Stimulated activated CD4-positive, alpha-beta T cell treated with anti-CD3 and anti-CD28 coated beads, Interleukin-2, amount 100 ng/mL, for 24 hours (primary cell): ENCODE measurements around the gene CEACAM16.
"Not testable (repeated sequence)": the region's sequence is repeated elsewhere in the genome, so short reads cannot be mapped to it uniquely, and the experiment has no call there.

Experiments used
- DNase-seq, 2 donors: peaks; one replicate each; pipeline ENCODE4 v3.0.0-alpha.2; 2020

Gene CEACAM16

DNA sequence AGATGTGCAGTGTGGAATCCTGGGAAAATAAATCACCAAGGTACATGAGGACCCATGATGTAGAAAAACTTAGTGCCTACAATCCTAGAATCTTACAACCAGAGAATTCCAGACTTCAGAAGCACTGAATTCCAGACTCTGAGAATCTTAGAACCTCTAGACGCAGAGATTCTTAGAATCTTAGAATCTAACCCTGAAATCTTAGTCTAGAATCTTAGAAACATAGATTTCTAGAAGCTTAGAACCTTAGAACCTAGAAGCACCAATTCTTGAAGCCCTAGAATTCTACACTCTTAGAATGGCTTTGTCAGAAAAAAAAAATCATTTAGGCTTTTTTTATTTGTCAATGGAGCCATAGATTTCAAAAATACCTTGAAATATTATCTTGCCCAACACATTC is 6.0 kb downstream of the CEACAM16 start:
- DNase-seq: no peak

- no peak for DNase-seq
These were observed 6.6 kb downstream of the CEACAM16 start for GRCh38 chr19:44705502-44706010.

GRCh38 chr19:44706506-44707236 is 7.7 kb downstream of the CEACAM16 start:
- DNase-seq: no peak

GRCh38 chr19:44707794-44708193 is 8.8 kb downstream of the CEACAM16 start:
- no peak for DNase-seq

DNA sequence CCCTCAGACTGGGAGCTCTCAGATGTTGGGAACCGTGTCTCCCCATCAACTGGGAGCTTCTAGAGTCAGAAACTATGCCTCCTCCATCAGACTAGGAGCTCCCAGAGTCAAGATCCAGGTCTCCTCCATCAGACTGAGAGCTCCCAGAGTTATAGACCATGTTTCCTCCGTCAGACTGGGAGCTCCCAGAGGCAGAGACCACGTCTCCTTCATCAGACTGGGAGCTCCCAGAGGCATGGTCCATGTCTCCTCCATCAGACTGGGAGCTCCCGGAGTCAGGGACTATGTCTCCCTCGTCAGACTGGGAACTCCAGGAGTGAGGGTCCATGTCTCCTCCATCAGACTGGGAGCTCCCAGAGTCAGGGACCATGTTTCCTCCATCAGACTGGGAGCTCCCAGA is 10.0 kb downstream of the CEACAM16 start:
- DNase-seq: no peak

GRCh38 chr19:44709434-44710266 is 10.7 kb downstream of the CEACAM16 start:
- DNase-seq: not testable (repeated sequence)

- no peak for DNase-seq
These were observed 11.5 kb downstream of the CEACAM16 start for GRCh38 chr19:44710483-44710882.

DNA sequence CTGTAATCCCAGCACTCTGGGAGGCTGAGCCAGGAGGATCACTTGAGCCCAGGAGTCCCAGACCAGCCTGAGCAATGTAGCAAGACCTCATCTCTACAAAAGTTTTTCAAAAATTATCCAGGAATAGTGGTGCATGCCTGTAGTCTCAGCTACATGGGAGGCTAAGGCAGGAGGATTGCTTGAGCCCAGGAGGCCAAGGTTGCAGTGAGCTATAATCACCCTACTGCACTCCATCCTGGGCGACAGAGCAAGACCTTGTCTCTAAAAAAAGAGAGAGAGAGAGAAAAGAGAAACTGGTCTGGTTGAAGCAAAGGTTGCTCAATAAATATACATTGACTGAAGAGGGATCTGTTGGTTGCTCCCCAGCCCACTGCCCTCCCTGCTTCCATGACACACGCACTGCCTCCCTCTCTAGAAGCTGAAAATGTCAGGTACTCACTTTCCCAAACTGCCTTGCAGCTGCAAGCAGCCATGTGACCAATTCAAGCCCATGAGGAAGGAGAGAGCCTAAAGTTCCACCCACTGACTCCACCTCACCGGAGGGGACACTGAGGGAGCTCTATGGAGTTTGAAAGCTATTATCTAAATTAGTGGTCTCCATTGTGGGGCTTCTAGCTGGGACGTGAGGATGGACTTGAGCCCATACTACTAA is 14.0 kb downstream of the CEACAM16 start:
- DNase-seq: no peak

- DNase-seq: no peak
These were observed 15.7 kb downstream of the CEACAM16 start for GRCh38 chr19:44714597-44715169.

DNA sequence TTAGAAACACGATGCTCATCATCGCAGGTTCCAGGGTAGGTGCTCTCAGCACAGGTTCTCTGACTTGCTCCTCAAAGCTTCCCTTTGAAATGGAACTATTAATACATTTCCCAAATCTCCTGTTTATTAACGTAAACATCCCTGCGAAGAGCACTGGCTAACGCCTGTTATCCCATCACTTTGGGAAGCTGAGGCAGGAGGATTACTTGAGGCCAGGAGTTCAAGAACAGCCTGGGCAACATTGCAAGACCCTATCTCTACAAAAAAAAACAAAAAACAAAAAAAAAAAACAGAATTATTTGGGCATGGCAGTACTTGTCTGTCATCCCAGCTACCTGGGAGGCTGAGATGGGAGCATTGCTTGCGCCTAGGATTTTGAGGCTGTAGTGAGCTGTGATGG is 18.7 kb downstream of the CEACAM16 start:
- no peak for DNase-seq

GRCh38 chr19:44718441-44719261 is 19.7 kb downstream of the CEACAM16 start:
- DNase-seq: no peak

DNA sequence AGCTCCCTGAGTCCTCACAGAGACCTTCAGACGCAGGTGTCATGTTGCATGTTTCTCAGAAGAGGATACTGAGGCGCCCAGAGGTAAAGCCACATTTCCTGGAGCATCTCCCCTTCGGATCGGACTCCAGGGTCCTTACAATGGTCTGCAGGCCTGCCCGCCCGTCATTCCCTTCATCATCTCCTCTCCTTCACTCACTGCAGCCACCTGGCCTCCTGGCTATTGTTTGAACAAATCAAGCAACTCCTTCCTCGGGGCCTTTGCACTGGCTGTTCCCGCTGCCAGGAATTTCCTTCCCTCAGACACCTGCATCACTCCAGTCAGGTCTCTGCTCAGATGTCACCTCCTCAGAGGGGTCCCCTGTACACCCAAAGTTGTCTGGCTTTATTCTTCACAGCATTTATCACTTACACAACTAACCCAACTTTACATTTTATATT is 20.3 kb downstream of the CEACAM16 start:
- no peak for DNase-seq

- DNase-seq: not testable (repeated sequence)
These were observed 21.4 kb downstream of the CEACAM16 start for GRCh38 chr19:44720396-44720795.

DNA sequence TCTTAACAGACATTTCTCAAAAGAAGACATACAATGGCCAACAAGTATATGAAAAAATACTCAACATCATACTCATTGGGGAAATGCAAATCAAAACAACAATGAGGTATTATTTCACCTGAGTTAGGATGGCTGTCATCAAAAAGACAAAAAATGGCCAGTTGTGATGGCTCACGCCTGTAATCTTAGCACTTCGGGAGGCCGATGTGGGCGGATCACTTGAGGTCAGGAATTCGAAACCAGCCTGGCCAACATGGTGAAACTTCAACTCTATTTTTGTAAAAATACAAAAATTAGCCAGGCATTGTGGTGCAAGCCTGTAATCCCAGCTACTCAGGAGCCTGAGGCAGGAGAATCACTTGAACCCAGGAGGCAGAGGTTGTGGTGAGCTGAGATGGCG is 22.0 kb downstream of the CEACAM16 start:
- DNase-seq: no peak

DNA sequence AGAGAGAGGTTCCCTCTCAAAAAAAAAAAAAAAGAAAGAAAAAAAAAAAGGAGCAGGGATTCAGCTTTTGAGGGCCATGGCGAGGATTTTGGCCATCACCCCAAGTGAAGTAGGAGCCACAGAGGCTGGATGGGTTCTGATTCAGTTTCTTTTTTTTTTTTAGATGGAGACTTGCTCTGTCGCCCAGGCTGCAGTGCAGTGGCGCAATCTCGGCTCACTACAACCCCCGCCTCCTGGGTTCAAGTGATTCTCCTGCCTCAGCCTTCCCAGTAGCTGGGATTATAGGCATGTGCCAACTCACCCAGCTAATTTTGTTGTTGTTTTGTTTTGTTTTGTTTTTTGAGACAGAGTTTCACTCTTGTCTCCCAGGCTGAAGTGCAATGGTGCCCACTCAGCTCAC is 22.4 kb downstream of the CEACAM16 start:
- DNase-seq: not testable (repeated sequence)

DNA sequence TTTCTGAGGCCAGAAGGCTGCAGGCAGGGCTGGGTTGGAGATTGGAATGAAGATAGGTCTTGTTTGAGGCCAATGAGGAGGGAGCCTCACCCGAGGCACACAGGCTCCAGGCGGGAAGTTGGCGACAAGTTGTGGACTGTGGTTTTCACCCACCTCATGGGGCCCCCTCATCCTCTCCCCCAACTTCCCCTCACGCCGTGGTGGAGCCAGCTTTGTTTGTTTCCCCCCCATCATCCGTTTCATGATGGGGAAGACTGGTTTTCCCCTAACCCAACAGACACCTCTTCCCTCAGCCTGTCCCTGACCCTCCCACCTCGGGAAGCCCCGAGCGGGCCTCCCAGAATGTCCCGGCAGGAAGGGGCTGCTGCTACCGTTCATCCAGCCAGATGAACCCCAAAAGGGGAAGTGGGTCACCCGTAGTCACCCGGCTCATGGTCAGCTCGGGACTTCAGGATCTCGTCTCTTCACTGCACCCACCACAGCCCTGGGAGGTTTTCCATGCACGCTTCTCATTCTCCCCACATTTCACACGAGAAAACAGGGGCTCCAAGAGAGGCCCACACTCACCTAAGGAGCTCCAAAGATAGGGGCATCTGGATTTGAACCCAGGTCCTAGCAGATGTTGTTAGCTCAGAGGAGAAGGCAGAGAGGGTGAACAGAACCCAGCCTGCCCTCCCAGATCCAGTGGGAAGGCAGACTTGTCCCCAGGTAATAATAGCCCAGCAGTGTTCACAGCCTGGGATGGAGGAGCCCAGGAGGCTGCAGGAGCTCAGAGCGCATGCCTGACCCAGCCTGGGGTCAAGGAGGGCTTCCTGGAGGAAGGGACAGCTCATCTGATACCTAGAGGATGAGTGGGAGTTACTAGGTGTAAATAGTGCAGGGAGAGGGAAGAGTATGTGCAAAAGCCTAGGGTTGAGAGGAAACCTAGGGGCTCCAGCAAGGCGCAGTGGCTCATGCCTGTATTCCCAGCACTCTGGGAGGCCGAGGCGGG is 23.5 kb downstream of the CEACAM16 start:
- DNase-seq: no peak

- DNase-seq: no peak
These were observed 24.5 kb downstream of the CEACAM16 start for GRCh38 chr19:44723299-44723951.

DNA sequence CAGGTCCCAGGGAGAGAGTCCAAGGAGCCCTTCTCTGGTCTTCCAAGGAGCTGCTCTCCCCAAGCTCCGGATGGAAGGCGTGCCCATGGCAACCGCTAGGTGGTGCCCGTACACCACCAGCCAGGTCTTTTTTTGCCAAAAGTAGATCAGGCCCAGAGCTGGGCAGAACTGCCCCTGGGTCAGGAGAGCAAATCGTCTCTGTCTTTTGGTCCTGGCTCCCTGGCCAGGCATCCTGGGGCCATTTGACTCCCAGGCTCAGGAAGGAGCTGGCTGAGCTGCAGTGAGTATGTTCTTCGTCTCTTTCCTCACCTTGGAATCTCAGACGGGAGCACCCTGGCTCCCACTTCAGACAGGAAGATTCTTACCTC is 25.0 kb downstream of the CEACAM16 start:
- DNase-seq: peak; percentile 78 to 81

DNA sequence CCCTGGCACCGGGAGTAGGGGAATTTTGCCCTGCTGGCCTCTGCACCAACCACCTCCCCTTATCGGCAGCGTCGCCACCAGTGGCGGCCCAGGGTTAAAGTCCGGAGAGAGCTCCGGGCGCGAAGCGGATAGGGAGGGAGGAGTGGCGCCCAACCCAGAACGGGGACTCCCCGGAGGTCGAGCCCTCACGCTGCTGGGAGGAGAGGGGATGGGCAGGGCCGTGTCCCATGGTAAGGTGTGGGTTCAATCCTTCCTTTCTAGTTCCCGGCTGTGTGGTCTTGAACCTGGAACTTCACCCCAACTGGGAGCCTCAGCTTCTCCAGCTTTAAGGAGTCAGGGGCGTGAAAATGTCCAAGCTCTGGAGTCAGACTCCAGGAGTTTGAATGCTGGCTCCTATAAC is 26.3 kb downstream of the CEACAM16 start:
- no peak for DNase-seq

DNA sequence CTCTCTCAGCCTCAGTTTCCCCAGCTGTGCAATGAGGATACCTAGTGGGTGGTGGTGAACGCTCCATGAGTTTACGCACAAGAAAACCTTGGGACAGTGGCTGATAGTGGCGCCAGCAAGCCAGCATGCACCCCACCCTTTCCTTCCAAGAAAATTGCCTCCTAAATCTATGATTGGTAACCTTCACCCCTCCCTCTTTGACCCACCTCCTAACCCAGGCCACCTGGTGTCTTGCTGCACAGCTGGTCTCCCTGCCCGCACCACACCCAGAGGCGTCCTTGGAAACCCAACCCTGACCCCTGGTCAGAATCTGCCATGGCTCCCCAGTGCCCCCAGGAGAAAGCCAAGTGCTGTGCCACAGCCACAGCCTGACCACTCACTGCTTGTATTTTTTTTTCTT is 26.7 kb downstream of the CEACAM16 start:
- no peak for DNase-seq
